ENCODE data around the gene DENND1A.

DENND1A gene

GRCh38 chr9:123551734-123552133 lies 378.2 kb downstream of the DENND1A start:
- DNase-seq = no peak

DNA sequence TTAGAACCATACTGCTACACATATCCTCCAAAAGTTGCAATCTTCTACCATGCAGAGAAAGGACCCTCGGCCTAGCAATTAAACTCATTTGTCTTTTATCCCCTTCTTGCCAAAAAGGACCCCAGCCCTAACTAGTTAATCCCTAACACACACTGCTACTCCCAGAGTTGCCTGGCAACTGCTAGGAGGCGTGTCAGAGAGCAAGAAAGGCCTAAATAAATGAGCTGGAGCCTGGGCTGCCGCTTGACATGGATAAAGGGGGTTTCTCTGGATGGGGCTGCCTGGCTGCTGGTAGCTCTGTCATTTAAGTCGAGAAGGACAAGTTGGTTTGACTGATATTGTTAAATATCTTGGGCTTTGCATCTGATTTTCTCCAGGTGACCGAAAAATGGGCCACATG lies 379.1 kb downstream of the DENND1A start:
- DNase-seq = peak; percentile 1

DNA sequence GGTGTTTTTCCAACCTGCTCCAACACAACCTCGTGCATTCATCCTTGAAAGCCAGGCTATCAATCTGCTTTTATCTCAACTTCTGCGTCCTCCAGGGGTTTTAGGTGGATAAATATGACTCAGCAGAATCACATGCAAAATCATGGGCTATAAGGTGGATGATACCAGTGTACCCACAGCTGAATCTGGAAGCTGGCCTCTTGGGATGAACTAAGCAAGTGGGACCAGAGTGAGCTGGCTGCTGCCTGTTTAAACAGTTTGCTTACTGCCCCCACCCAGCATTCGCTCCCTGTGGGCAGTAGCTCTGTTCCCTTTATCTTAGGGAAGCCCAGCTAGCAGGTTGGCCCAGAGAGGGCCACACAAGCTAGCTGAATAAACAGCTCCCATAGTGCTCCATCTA lies 379.9 kb downstream of the DENND1A start:
- DNase-seq = peak; percentile 44

DNA sequence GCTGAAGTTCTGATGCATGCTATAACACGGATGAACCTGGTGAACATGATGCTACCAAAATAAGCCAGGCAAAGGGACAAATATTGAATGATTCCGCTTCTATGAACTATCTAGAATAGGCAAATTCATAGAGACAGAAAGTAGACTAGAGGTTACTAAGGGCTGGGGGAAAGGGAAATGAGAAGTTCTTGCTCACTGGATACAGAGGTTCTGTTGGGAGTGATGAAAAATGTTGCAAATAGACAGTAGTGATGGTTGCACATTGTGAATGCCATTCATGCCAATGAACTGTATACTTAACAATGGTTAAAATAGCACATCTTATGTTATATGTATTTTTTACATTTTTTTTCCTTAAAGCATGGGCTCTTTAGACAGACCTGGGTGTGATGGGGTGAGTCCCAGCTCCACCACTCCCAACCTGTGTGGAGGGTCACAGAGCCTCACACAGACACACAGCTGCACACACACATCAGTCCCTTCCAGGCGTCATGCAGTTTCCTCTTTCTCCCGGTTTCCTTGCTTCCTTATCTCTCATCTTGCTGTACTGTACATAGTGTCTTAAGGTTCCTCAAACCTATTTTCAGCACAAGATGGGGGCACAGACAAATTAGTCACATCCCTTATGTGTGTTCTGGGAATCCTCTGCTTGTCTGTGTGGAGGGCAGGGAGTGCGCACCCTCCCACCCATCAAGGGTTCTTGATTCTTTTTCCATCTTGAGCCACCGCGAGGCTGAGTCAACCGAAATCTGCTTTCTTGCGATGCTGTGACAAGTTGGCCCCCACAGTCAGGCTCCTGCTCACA lies 381.0 kb downstream of the DENND1A start:
- no peak for DNase-seq

GRCh38 chr9:123544007-123544827 lies 385.7 kb downstream of the DENND1A start:
- DNase-seq = no peak

GRCh38 chr9:123543492-123543891 lies 386.4 kb downstream of the DENND1A start:
- DNase-seq = no peak

DNA sequence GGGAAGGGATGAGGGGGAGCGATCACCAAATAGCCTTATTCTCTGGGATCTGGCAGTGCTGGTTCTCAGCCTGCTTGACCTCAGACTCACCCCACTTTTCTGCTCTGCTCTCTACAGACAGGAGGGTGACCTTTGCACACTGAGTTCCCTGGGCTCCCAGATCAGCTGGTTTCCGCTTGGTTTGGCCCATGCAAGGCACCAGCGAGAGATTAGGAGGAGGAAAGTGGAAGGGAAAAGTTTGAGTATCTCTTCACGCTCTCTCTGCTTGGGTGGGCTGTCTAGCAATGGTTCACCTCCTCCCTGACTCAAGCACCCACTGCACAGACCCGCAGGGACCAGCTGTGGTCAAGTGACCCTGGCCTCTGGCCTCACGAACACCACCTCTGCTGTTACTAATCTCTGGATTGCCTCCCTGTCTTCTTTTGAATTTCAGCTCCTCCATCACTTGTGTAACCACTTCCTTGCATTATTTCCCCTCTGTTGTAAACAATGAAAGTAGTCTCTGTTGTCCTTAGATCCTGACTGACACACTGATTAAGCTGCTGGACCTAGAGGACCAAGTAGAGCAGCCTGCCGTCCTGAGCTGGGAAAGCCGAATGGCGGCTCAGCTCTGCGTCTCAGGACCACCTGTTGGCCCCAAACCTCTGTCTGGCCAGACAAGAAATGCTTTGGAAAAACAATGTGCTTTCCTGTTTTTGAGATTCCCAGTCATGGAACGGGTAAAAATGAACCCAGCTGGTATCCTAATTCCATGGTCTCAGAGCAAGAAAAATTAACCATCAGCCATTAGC lies 387.3 kb downstream of the DENND1A start:
- DNase-seq = no peak

GRCh38 chr9:123541411-123541810 lies 388.5 kb downstream of the DENND1A start:
- no peak for DNase-seq

GRCh38 chr9:123540457-123540856 lies 389.5 kb downstream of the DENND1A start:
- DNase-seq = no peak

DNA sequence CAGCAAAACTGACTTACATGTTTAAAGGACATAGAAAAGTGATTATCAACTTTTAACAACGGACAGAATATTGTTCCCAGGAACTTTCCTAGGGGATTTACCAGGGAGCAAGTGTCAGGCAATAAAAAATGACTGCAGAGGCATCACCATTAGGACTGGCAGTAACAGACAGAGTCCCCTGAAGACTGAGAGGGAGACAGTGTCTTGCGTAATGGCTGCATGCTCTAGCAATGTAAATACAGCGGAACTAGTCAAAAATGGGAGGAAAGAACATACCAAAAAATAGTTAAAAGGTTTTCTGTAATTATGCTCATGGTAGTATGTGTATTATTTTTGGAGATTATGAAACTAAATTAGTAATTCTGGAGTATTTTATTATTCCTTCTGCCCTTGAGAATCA lies 392.1 kb downstream of the DENND1A start:
- DNase-seq = no peak

DNA sequence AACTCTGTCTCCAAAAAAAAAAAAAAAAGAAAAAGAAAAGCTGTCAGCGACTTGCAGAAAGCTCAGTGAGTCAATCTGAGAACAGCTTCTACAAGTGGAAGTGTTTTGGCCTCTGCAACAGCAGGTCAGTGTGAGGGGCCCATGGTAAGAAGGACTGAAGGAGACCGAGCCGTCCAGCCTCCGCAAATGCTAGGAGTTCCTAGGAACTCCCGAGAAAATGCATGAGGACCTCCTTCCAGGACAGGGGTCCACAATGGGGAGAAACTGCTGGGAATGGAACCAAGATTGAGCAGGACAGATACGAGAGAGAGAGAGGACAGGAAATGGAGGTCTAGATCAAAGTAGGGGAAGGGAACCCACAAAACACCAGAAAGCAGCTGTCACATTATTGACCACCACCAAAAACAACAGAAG lies 393.5 kb downstream of the DENND1A start:
- no peak for DNase-seq

- DNase-seq = no peak
Observed at GRCh38 chr9:123534336-123534735, 395.6 kb downstream of the DENND1A start.

GRCh38 chr9:123530244-123530643 lies 399.7 kb downstream of the DENND1A start:
- no peak for DNase-seq

DNA sequence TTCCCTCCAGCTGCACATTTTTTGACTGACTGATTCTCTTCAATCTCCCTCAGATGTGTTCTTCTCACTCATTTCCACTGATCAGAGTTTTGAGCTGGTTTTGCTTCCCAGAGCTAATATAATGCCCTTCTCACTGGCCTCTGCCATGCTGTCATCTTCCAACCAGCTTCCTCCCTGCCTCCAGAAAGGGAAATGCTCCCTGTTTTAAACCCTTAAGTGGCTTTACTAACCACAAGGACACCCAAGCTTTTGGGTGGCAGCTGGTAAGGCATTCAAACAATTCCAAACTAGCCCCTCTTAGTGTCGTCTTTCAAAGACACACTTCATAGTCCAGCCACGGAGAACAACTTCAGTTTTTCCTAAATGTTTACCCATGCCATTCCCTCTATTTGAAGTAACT lies 401.4 kb downstream of the DENND1A start:
- no peak for DNase-seq

DNA sequence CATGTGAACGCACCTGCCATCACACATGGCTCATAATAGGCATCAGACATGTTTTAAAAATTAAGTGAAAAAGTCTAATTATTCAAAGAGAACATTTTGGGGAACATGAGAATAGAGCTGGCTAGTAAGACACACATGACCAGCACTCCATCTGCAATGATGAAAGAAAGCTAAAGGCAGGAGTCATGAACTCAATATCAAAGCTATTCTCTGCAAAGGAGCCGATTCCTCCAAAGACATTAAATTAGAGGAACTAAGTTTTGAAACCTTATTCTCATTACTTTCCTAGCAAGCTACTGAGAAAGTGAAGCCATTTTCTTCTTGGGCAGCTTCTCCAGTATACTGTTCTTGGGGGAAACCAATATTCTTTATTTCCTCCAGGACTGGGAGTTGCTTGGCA lies 401.9 kb downstream of the DENND1A start:
- DNase-seq = no peak

GRCh38 chr9:123525957-123526356 lies 404.0 kb downstream of the DENND1A start:
- DNase-seq = no peak

DNA sequence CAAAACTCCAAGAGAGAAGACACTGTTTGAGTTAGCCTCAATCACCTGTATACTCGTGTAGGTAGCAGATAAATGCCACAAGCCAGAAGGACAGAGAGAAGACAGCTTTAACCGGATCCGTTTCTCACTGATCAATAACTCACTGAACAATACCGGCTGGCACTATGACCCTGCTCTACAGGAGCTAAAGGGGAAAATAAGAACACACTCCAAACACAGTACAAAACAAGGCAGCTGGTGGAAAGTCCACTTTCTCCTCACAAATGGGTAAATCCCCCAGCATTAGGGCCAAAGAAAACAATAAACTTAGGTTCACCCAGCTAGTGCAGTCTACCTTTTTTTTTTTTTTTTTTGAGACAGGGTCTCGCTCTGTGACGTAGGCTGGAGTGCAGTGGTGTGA lies 404.5 kb downstream of the DENND1A start:
- DNase-seq = no peak

DNA sequence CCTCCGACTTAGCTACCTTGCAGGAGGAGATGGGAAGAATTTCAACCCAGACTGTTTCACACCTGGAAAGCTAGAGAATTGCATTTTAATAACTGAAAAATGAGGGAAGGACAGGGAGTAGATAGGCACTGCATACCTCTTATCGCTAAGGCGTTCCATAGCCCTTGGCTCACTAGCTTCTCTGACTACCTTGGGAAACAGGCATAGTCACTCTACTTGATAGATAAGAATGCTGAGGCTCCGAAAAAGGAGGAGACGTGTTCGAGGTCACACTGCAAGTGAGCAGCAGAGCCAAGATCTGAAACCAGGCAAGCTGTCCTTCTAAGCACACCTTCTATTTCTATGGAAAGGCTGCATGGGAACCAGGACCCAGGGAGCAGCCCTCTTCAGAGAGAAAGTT lies 405.1 kb downstream of the DENND1A start:
- no peak for DNase-seq

DNA sequence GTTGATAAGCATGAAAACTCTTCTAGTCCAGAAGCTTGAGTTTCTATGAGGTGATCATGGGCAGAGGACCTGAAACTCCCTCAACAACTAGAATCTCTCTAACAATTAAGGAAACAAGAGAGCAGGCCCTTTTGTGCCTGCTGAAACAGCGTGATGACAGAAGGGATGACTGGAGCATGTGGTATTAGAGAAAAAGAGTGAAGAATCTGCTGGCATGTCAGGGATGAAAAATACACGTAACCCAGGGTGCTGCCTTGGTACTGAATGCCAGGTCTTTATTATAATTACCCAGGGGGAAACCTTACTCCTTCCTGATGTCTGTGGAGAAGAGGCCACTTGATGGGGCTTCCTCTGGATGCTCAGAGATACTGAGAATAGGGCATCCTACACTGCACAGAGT lies 406.1 kb downstream of the DENND1A start:
- DNase-seq = peak; percentile 17

GRCh38 chr9:123523001-123523400 lies 406.9 kb downstream of the DENND1A start:
- no peak for DNase-seq

GRCh38 chr9:123522251-123522650 lies 407.7 kb downstream of the DENND1A start:
- DNase-seq = no peak

- DNase-seq = no peak
Observed at GRCh38 chr9:123518338-123518737, 411.6 kb downstream of the DENND1A start.

- DNase-seq = no peak
Observed at GRCh38 chr9:123517512-123517911, 412.4 kb downstream of the DENND1A start.

Measured in NCI-H526 treated with DMSO at 0.1 percent for 48 hours (cell line).